ENCODE results near the gene TMIE.

TMIE gene

GRCh38 chr3:46705751-46706552 lies 4.8 kb downstream of the TMIE start:
- H3K27ac ChIP-seq: no peak overlapping the region
- no peak for DNase-seq (ENCODE audit: low read depth, low spot score)

- DNase-seq (ENCODE audit: low read depth, low spot score): no peak
These were observed 5.8 kb downstream of the TMIE start for GRCh38 chr3:46706771-46707582.

GRCh38 chr3:46707601-46708011 lies 6.4 kb downstream of the TMIE start:
- H3K27ac ChIP-seq: no peak overlapping the region
- DNase-seq (ENCODE audit: low read depth, low spot score): no peak

More at GRCh38 chr3:46706771-46707582, 5.8 kb downstream of the TMIE start:
- H3K27ac ChIP-seq: no peak overlapping the region

- no peak overlapping the region for H3K27ac ChIP-seq
- no peak for DNase-seq (ENCODE audit: low read depth, low spot score)
These were observed 7.4 kb downstream of the TMIE start for GRCh38 chr3:46708401-46709156.

GRCh38 chr3:46709157-46709654 lies 8.0 kb downstream of the TMIE start:
- no peak for DNase-seq (ENCODE audit: low read depth, low spot score)
- H3K27ac ChIP-seq: no peak overlapping the region

- no peak overlapping the region for H3K27ac ChIP-seq
- no peak for DNase-seq (ENCODE audit: low read depth, low spot score)
These were observed 8.5 kb downstream of the TMIE start for GRCh38 chr3:46709721-46710120.

GRCh38 chr3:46710229-46710628 lies 9.0 kb downstream of the TMIE start:
- no peak for DNase-seq (ENCODE audit: low read depth, low spot score)
- no peak overlapping the region for H3K27ac ChIP-seq

GRCh38 chr3:46710671-46711295 lies 9.6 kb downstream of the TMIE start:
- no peak overlapping the region for H3K27ac ChIP-seq
- no peak for DNase-seq (ENCODE audit: low read depth, low spot score)

- H3K27ac ChIP-seq: no peak overlapping the region
- no peak for DNase-seq (ENCODE audit: low read depth, low spot score)
These were observed 10.1 kb downstream of the TMIE start for GRCh38 chr3:46711305-46711704.

GRCh38 chr3:46711760-46712159 lies 10.6 kb downstream of the TMIE start:
- no peak overlapping the region for H3K27ac ChIP-seq
- DNase-seq (ENCODE audit: low read depth, low spot score): no peak

- DNase-seq (ENCODE audit: low read depth, low spot score): no peak
- no peak overlapping the region for H3K27ac ChIP-seq
These were observed 11.2 kb downstream of the TMIE start for GRCh38 chr3:46712191-46713049.

GRCh38 chr3:46713050-46713897 lies 12.1 kb downstream of the TMIE start:
- no peak for DNase-seq (ENCODE audit: low read depth, low spot score)
- H3K27ac ChIP-seq: no peak overlapping the region

GRCh38 chr3:46713898-46714552 lies 12.8 kb downstream of the TMIE start:
- H3K27ac ChIP-seq: no peak overlapping the region
- DNase-seq (ENCODE audit: low read depth, low spot score): no peak

- no peak overlapping the region for H3K27ac ChIP-seq
- no peak for DNase-seq (ENCODE audit: low read depth, low spot score)
These were observed 13.7 kb downstream of the TMIE start for GRCh38 chr3:46714728-46715506.

GRCh38 chr3:46715507-46716175 lies 14.4 kb downstream of the TMIE start:
- no peak overlapping the region for H3K27ac ChIP-seq
- no peak for DNase-seq (ENCODE audit: low read depth, low spot score)
